ENCODE measurements around the gene VSIG10L2. TPM values are rescaled to one million over a fixed set of nuclear protein-coding genes. Genes with fewer than 3 reads are reported as not detected.
A peak's percentile ranks its signal among the peaks of the same experiment; 100 is the strongest.

Gene VSIG10L2
- total RNA-seq, 2 experiments from 2014 or later: not detected

DNA sequence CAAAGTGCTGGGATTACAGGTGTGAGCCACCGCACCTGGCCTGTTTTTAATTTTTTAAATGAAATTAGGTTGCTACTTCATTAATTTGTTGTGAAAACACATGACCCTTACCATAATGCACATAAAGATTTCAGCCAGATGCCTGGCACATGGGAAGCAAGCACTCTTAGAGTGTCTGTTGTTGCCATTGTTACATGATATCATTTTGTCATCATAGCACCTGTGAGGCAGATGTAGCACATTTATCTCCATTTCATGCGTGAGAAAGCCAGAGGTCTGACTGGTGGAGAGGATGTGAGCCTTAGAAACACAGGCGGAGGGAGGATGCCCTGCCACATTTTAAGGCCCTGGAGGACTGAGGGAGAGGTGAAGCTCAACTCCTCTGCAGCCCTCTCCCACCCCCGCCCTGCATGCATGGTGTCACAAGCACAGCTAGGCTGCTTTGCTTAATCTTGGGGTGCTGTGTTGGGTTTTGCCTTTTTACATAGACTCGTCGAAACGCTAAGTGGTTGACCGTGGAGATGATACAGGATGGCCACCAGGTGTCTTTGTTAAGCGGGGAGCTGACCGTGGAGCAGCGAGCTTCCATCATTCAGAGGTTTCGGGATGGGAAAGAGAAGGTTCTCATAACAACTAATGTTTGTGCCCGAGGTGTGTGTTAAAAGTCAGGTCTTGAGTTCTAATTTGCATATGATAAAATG lies 27.6 kb upstream of the VSIG10L2 start:
- intact Hi-C loops (cut with micrococcal nuclease): no loop called here
- POLR2A ChIA-PET: no interaction called here
- no peak overlapping the region for H3K4me3 Mint-ChIP-seq
- TF ChIP-seq CTCF (IDR thresholded peaks at IDR 0.05): no peak
- CTCF ChIA-PET: interaction anchor here (0.6 to 3.2 kb wide), 2 partner anchors 276 to 322 kb away, joined by 3 to 14 read pairs; no protein-coding TSS in a partner anchor
- H3K27me3 Mint-ChIP-seq: peaks cover 6% of the 10 kb centered on the region
- peaks cover 3% of the 10 kb centered on the region for H3K4me1 Mint-ChIP-seq (ENCODE audit: low read depth)
- H3K9me3 Mint-ChIP-seq: no peaks in the 10 kb centered on the region
- no peaks in the 10 kb centered on the region for H3K36me3 Mint-ChIP-seq (ENCODE audit: low read depth)
- DNase-seq: no peak
- ATAC-seq: no peak
- no peak overlapping the region for H3K27ac Mint-ChIP-seq

DNA sequence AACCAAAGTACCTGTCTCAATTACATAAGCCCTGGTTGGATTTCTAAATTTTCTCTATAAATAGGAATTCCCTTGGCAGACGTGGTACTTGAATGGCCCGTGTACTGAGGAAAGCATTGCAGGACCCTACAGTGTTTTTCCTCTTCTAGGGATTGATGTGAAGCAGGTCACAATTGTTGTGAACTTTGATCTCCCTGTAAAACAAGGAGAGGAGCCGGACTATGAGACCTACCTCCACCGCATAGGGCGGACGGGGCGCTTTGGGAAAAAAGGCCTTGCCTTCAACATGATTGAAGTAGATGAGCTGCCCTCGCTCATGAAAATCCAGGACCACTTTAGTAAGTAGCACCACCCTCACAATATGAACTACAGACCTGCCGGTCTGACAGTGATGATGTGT lies 24.8 kb upstream of the VSIG10L2 start:
- no peaks in the 10 kb centered on the region for H3K9me3 Mint-ChIP-seq
- no peak overlapping the region for H3K27ac Mint-ChIP-seq
- ChIA-PET CTCF (interaction anchor here (1.3 to 5.0 kb wide), 2 partner anchors 272 to 274 kb away, joined by 3 to 36 read pairs; no protein-coding TSS in a partner anchor), POLR2A (interaction anchor here (0.6 kb wide), 1 partner anchor 289 kb away, joined by 3 read pairs; no protein-coding TSS in a partner anchor)
- H3K36me3 Mint-ChIP-seq (ENCODE audit: low read depth): no peaks in the 10 kb centered on the region
- peaks cover 3% of the 10 kb centered on the region for H3K4me1 Mint-ChIP-seq (ENCODE audit: low read depth)
- intact Hi-C loops (cut with micrococcal nuclease): no loop called here
- ATAC-seq (no peak), DNase-seq (no peak)
- TF ChIP-seq CTCF (IDR thresholded peaks at IDR 0.05): no peak
- H3K4me3 Mint-ChIP-seq: no peak overlapping the region
- H3K27me3 Mint-ChIP-seq: peaks cover 9% of the 10 kb centered on the region

GRCh38 chr11:125922156-125922555 lies 23.7 kb upstream of the VSIG10L2 start:
- intact Hi-C loops (cut with micrococcal nuclease): no loop called here
- DNase-seq (no peak), ATAC-seq (no peak)
- no peak for TF ChIP-seq CTCF (IDR thresholded peaks at IDR 0.05)
- Mint-ChIP-seq H3K4me1 (ENCODE audit: low read depth) (peaks cover 3% of the 10 kb centered on the region), H3K9me3 (no peaks in the 10 kb centered on the region), H3K27me3 (peaks cover 13% of the 10 kb centered on the region), H3K36me3 (ENCODE audit: low read depth) (no peaks in the 10 kb centered on the region), H3K4me3 (no peak overlapping the region), H3K27ac (no peak overlapping the region)
- CTCF ChIA-PET: interaction anchor here (1.3 to 5.0 kb wide), 2 partner anchors 271 to 273 kb away, joined by 3 to 36 read pairs; no protein-coding TSS in a partner anchor
- POLR2A ChIA-PET: no interaction called here

GRCh38 chr11:125923012-125923579 lies 22.7 kb upstream of the VSIG10L2 start:
- peaks cover 3% of the 10 kb centered on the region for H3K4me1 Mint-ChIP-seq (ENCODE audit: low read depth)
- H3K9me3 Mint-ChIP-seq: no peaks in the 10 kb centered on the region
- CTCF ChIA-PET: interaction anchor here (0.8 to 5.0 kb wide), 13 partner anchors 16 to 392 kb away, joined by 3 to 36 read pairs (median 4); partner anchors contain the start of gene HYLS1
- intact Hi-C loops (cut with micrococcal nuclease): loop anchor here (1.0 kb wide), 1 partner anchor 271 kb away; no protein-coding TSS in a partner anchor
- POLR2A ChIA-PET: no interaction called here
- no peaks in the 10 kb centered on the region for H3K36me3 Mint-ChIP-seq (ENCODE audit: low read depth)
- DNase-seq (peak; percentile 78), ATAC-seq (peak; percentile 80)
- no peak overlapping the region for H3K27ac Mint-ChIP-seq
- peaks cover 11% of the 10 kb centered on the region for H3K27me3 Mint-ChIP-seq
- peak; percentile 75 for TF ChIP-seq CTCF (IDR thresholded peaks at IDR 0.05)
- no peak overlapping the region for H3K4me3 Mint-ChIP-seq

GRCh38 chr11:125923633-125924032 lies 22.2 kb upstream of the VSIG10L2 start:
- Mint-ChIP-seq H3K4me1 (ENCODE audit: low read depth) (peaks cover 3% of the 10 kb centered on the region), H3K27me3 (peaks cover 11% of the 10 kb centered on the region), H3K36me3 (ENCODE audit: low read depth) (no peaks in the 10 kb centered on the region), H3K4me3 (no peak overlapping the region), H3K27ac (no peak overlapping the region), H3K9me3 (no peaks in the 10 kb centered on the region)
- DNase-seq (no peak), ATAC-seq (no peak)
- intact Hi-C loops (cut with micrococcal nuclease): loop anchor here (1.0 kb wide), 1 partner anchor 271 kb away; no protein-coding TSS in a partner anchor
- ChIA-PET POLR2A (no interaction called here), CTCF (interaction anchor here (0.8 to 5.0 kb wide), 14 partner anchors 15 to 392 kb away, joined by 3 to 36 read pairs (median 4); partner anchors contain the start of gene HYLS1)
- no peak for TF ChIP-seq CTCF (IDR thresholded peaks at IDR 0.05)
